Glutamatergic neuron (in vitro differentiated cells): ENCODE measurements around the gene IWS1. TPM values are rescaled to one million over a fixed set of nuclear protein-coding genes. Genes with fewer than 3 reads are reported as not detected.
A peak's percentile ranks its signal among the peaks of the same experiment; 100 is the strongest.

Source experiments
- DNase-seq: peaks from one replicate; pipeline ENCODE4 v3.0.0; 2022
- H3K27ac Mint-ChIP-seq: one replicate; pipeline ENCODE4 v1.8.0; 2020; ENCODE audit warnings: mild to moderate bottlenecking, mixed read lengths, inconsistent platforms; ENCODE audit not compliant: unreplicated experiment
- H3K27me3 Mint-ChIP-seq: one replicate; pipeline ENCODE4 v1.8.0; 2020; ENCODE audit warnings: mild to moderate bottlenecking, moderate library complexity, mixed read lengths, inconsistent platforms; ENCODE audit not compliant: unreplicated experiment
- H3K36me3 Mint-ChIP-seq: one replicate; pipeline ENCODE4 v1.8.0; 2020; ENCODE audit warnings: mild to moderate bottlenecking, mixed read lengths, inconsistent platforms; ENCODE audit not compliant: unreplicated experiment
- H3K4me1 Mint-ChIP-seq: one replicate; pipeline ENCODE4 v1.8.0; 2020; ENCODE audit warnings: mild to moderate bottlenecking, low read depth, mixed read lengths, inconsistent platforms; ENCODE audit not compliant: unreplicated experiment
- H3K4me3 Mint-ChIP-seq: one replicate; pipeline ENCODE4 v1.8.0; 2020; ENCODE audit warnings: mild to moderate bottlenecking, mixed read lengths, inconsistent platforms; ENCODE audit not compliant: unreplicated experiment
- H3K9me3 Mint-ChIP-seq: one replicate; pipeline ENCODE4 v1.8.0; 2020; ENCODE audit warnings: mild to moderate bottlenecking, moderate library complexity, mixed read lengths, inconsistent platforms; ENCODE audit not compliant: unreplicated experiment
- CTCF ChIP-seq: fragments of 200-600 bp; sonication (generic); IDR thresholded peaks from one replicate; pipeline ENCODE4 v1.5.0; 2021; ENCODE audit not compliant: partially characterized antibody, unreplicated experiment
- total RNA-seq: library from RNA; stranded (reverse); fragmentation: NEBNext Ultra II Directional; extraction: Animal tissue kit (Norgen Biotek cat#: 25700); gene quantifications from one replicate; pipeline ENCODE4 v1.2.1, GENCODE V29; 2021; ENCODE audit not compliant: unreplicated experiment

The IWS1 gene
- total RNA-seq, 1 donor from 2014 or later, result 46.1 TPM

- Mint-ChIP-seq H3K27ac (no peak overlapping the region), H3K4me1 (peaks cover 37% of the 10 kb centered on the region), H3K36me3 (peaks cover 6% of the 10 kb centered on the region), H3K9me3 (no peaks in the 10 kb centered on the region), H3K4me3 (peak overlapping the region; percentile 51), H3K27me3 (peaks cover 7% of the 10 kb centered on the region)
- no peak for TF ChIP-seq CTCF
- DNase-seq, result no peak
These were observed 11.8 kb downstream of the IWS1 start for GRCh38 chr2:127514485-127514884.

DNA sequence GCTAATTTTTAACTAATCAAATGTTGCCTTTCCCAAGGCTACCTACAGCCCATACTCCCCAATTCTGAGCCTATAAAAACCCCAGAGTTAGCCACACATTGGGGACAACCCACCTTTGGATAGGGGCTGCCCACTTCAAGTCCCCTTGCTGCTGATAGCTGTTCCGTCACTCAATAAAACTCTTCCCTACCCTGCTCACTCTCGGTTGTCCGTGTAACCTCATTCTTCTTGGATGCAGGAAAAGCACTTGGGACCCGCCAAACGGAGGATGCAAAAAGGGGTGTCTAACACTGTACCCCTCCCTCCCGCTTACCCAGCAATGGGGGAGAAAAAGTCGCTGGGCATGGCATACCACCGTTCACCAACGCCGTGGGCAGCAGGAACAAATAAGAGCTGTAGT, 12.2 kb downstream of the IWS1 start:
- H3K27ac Mint-ChIP-seq, result no peak overlapping the region

DNA sequence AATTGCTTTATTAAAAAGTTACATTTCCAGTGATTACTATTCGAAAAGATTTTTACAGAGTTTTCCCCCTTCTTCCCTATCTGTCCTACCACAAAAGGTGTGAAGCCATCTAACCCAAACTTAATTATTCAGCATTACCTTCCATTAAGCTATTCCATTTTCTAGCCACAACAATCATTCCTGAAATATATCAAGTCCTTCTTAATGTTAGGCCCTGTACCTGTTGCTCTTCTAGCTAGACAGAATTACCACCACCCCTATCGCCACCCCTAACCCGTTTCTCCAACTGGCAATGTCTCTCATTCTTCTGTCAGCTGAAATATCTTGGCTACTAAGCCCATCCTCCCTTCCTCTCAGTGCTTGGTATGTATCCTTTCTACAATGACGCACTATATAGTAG, 13.9 kb downstream of the IWS1 start:
- Mint-ChIP-seq H3K9me3 (no peaks in the 10 kb centered on the region), H3K36me3 (peaks cover 6% of the 10 kb centered on the region), H3K27ac (no peak overlapping the region), H3K4me1 (peaks cover 48% of the 10 kb centered on the region), H3K4me3 (no peak overlapping the region), H3K27me3 (peaks cover 7% of the 10 kb centered on the region)
- DNase-seq, result no peak
- TF ChIP-seq CTCF, result no peak

More for the DNA sequence above, 12.2 kb downstream of the IWS1 start:
- H3K27me3 Mint-ChIP-seq, result peaks cover 7% of the 10 kb centered on the region
- DNase-seq, result no peak
- no peaks in the 10 kb centered on the region for H3K9me3 Mint-ChIP-seq
- H3K4me1 Mint-ChIP-seq, result peaks cover 37% of the 10 kb centered on the region
- TF ChIP-seq CTCF, result no peak
- no peak overlapping the region for H3K4me3 Mint-ChIP-seq
- peaks cover 6% of the 10 kb centered on the region for H3K36me3 Mint-ChIP-seq

GRCh38 chr2:127511917-127512316, 14.4 kb downstream of the IWS1 start:
- no peak overlapping the region for H3K4me3 Mint-ChIP-seq
- H3K9me3 Mint-ChIP-seq, result no peaks in the 10 kb centered on the region
- H3K4me1 Mint-ChIP-seq, result peaks cover 48% of the 10 kb centered on the region
- TF ChIP-seq CTCF, result no peak
- H3K27me3 Mint-ChIP-seq, result peaks cover 7% of the 10 kb centered on the region
- H3K36me3 Mint-ChIP-seq, result peaks cover 6% of the 10 kb centered on the region
- H3K27ac Mint-ChIP-seq, result no peak overlapping the region
- DNase-seq, result no peak

- Mint-ChIP-seq H3K4me1 (peaks cover 47% of the 10 kb centered on the region), H3K36me3 (peaks cover 2% of the 10 kb centered on the region), H3K9me3 (no peaks in the 10 kb centered on the region), H3K4me3 (no peak overlapping the region), H3K27ac (no peak overlapping the region), H3K27me3 (peaks cover 7% of the 10 kb centered on the region)
- no peak for TF ChIP-seq CTCF
- DNase-seq, result no peak
These were observed 15.1 kb downstream of the IWS1 start for GRCh38 chr2:127511090-127511695.
